K562 (cell line): ENCODE data around the gene PAN2. TPM values are rescaled to one million over a fixed set of nuclear protein-coding genes. Genes with fewer than 3 reads are reported as not detected.
A peak's percentile ranks its signal among the peaks of the same experiment; 100 is the strongest.

Experiments used
- C11orf30 ChIP-seq: fragments of 450-650 bp; IDR thresholded peaks from 2 replicates; pipeline ENCODE4 v1.6.1; 2016; ENCODE audit warnings: low read depth, mild to moderate bottlenecking
- CBX5 ChIP-seq: IDR thresholded peaks from 2 replicates; pipeline ENCODE4 v1.6.1; 2014; ENCODE audit warnings: low read depth, borderline replicate concordance
- EP400 ChIP-seq: fragments of 450-650 bp; IDR thresholded peaks from 2 replicates; pipeline ENCODE4 v1.6.1; 2017; ENCODE audit warnings: antibody characterized with exemption, mild to moderate bottlenecking, moderate library complexity
- GTF2F1 ChIP-seq: IDR thresholded peaks from 2 replicates; pipeline ENCODE4 v1.6.1; 2011; ENCODE audit warnings: low read depth, low read length, improper control_type of control experiment
- HNRNPLL ChIP-seq: fragments of 200-400 bp; formaldehyde crosslinking; IDR thresholded peaks from 2 replicates; pipeline ENCODE4 v1.6.1; 2017; ENCODE audit warnings: low read length, low read depth, mild to moderate bottlenecking; ENCODE audit not compliant: poor library complexity, severe bottlenecking
- KDM1A ChIP-seq, 2 experiments: fragments of 450-650 bp; IDR thresholded peaks; 2 replicates each; pipeline ENCODE4 v1.6.1; 2016; ENCODE audit warnings: mild to moderate bottlenecking in 2 of 2
- NR2F6 ChIP-seq: fragments of 450-650 bp; formaldehyde crosslinking; IDR thresholded peaks from 2 replicates; pipeline ENCODE4 v1.4.0; 2020; ENCODE audit warnings: mild to moderate bottlenecking
- PCBP2 ChIP-seq: fragments of 200-400 bp; formaldehyde crosslinking; IDR thresholded peaks from 2 replicates; pipeline ENCODE4 v1.6.1; 2018; ENCODE audit warnings: low read length, low read depth, mild to moderate bottlenecking, moderate library complexity; ENCODE audit not compliant: poor library complexity, severe bottlenecking
- PML ChIP-seq: IDR thresholded peaks from 2 replicates; pipeline ENCODE4 v1.6.1; 2012; ENCODE audit warnings: low read length, inconsistent platforms
- POLR3A ChIP-seq: IDR thresholded peaks from 2 replicates; pipeline ENCODE4 v1.6.1; 2011; ENCODE audit warnings: borderline replicate concordance, mild to moderate bottlenecking, moderate library complexity; ENCODE audit not compliant: insufficient read length, insufficient read depth; ENCODE audit errors: extremely low read depth
- RBM14 ChIP-seq: fragments of 200-400 bp; formaldehyde crosslinking; IDR thresholded peaks from 2 replicates; pipeline ENCODE4 v1.6.1; 2018; ENCODE audit warnings: low read depth, mild to moderate bottlenecking, low read length, moderate library complexity, borderline replicate concordance; ENCODE audit not compliant: insufficient read depth
- RBM34 ChIP-seq: fragments of 200-400 bp; formaldehyde crosslinking; IDR thresholded peaks from 2 replicates; pipeline ENCODE4 v1.6.1; 2018; ENCODE audit warnings: low read length, borderline replicate concordance; ENCODE audit not compliant: insufficient read depth
- SMARCA4 ChIP-seq: fragments of 450-650 bp; IDR thresholded peaks from 2 replicates; pipeline ENCODE4 v1.6.1; 2016
- TCF7 ChIP-seq: sonication (generic); IDR thresholded peaks from 2 replicates; pipeline ENCODE4 v1.6.1; 2016; ENCODE audit warnings: antibody characterized with exemption, borderline replicate concordance
- TRIM28 ChIP-seq: fragments of 450-650 bp; IDR thresholded peaks from 2 replicates; pipeline ENCODE4 v1.6.1; 2017
- ZNF3 ChIP-seq: fragments of 250-450 bp; sonication (Bioruptor Pico); IDR thresholded peaks from 2 replicates; pipeline ENCODE4 v1.5.0; 2021; ENCODE audit warnings: mild to moderate bottlenecking, moderate library complexity
- polyA plus RNA-seq, 8 experiments: library from polyadenylated mRNA; depleted of rRNA in 4 of 8; stranded (reverse) in 5 of 8; unstranded in 3 of 8; fragments of >200 nt; fragmentation: Nextera tagmentation in 2 of 8; fragmentation: Illumina TruSeq in 1 of 8; extraction: Ambion mirVana in 2 of 8; extraction: Trizol in 1 of 8; gene quantifications; 2 replicates each; pipeline versions ENCODE4 v1.2.1 to v1.2.3, GENCODE V29; 2011 to 2014; ENCODE audit warnings: inconsistent platforms in 1 of 8, missing spikeins in 1 of 8
- total RNA-seq, 7 experiments: library from RNA; depleted of rRNA in 6 of 7; stranded (reverse); fragments of >200 nt in 6 of 7; fragmentation: Illumina TruSeq in 2 of 7; extraction: Trizol in 2 of 7; gene quantifications; 2 replicates each; pipeline versions ENCODE4 v1.2.1 to v1.2.3, GENCODE V29; 2011 to 2021; ENCODE audit warnings: low replicate concordance in 1 of 7
- TF ChIP-seq, protein P1 (sequence below), 2 experiments: fragments of 450-650 bp; conservative IDR thresholded peaks; 2 replicates each; pipeline ENCODE4 v1.6.1; 2017; ENCODE audit warnings: mild to moderate bottlenecking in 2 of 2, moderate library complexity in 2 of 2
- TF ChIP-seq, protein P2 (sequence below): fragments of 250-450 bp; sonication (Bioruptor Pico); IDR thresholded peaks from 2 replicates; pipeline ENCODE4 v1.4.0; 2020
- TF ChIP-seq, protein P3 (sequence below): fragments of 250-450 bp; sonication (Bioruptor Pico); IDR thresholded peaks from 2 replicates; pipeline ENCODE4 v1.9.0; 2021; ENCODE audit warnings: mild to moderate bottlenecking, inconsistent platforms

The PAN2 gene
- total and polyA plus RNA-seq, 9 of the 15 experiments (the other 6 are each of a cell fraction or from before 2014, with no cell fraction given) = 15.0 to 66.1 (median 25.9) TPM

DNA sequence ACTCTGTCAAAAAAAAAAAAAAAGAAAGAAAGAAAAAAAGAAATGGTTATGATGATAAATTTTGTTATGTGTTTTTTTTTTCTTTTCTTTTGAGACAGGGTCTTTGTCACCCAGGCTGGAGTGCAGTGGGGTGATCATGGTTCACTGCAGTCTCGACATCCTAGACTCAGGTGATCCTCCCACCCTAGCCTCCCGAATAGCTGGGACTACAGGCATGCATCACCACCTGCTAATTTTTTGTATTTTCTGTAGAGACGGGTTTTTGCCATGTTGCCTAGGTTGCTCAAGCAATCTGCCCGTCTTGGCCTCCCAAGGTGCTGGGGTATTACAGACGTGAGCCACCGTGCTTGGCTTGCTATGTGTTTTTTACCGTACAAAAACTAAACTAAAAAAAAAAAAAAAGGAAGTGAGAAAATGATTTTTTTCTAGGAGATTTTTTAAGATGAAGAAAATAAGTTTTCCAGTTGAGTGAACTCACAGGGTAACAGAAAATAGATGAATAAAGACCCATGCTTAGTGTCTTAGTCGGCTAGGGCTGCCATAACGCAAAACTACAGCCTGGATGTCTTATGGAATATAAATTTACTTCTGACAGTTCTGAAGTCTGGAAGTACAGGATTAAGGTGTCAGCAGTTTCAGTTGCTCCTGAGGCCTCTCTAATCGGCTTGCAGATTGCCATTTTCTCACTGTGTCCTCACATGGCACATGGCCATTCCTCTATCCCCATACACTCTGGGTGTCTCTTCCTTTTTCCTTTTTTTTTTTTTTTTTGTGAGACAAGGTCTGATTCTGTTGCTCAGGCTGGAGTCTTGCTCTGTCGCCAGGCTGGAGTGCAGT lies 42.0 kb upstream of the PAN2 start (continued):
- TF ChIP-seq, protein P1, sequence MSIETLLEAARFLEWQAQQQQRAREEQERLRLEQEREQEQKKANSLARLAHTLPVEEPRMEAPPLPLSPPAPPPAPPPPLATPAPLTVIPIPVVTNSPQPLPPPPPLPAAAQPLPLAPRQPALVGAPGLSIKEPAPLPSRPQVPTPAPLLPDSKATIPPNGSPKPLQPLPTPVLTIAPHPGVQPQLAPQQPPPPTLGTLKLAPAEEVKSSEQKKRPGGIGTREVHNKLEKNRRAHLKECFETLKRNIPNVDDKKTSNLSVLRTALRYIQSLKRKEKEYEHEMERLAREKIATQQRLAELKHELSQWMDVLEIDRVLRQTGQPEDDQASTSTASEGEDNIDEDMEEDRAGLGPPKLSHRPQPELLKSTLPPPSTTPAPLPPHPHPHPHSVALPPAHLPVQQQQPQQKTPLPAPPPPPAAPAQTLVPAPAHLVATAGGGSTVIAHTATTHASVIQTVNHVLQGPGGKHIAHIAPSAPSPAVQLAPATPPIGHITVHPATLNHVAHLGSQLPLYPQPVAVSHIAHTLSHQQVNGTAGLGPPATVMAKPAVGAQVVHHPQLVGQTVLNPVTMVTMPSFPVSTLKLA (conservative IDR thresholded peaks at IDR 0.05) = 0 out of 4 replicates have a peak, but pooled peaks of 1 of the 2 experiments have one; percentile 31
- no peak for TF ChIP-seq GTF2F1
- no peak for TF ChIP-seq ZNF3 (CRISPR knock-in tag)
- no peak for TF ChIP-seq HNRNPLL
- TF ChIP-seq EP400 = no peak
- TF ChIP-seq RBM14 = no peak
- TF ChIP-seq C11orf30 = peak; percentile 83
- TF ChIP-seq, protein P2, sequence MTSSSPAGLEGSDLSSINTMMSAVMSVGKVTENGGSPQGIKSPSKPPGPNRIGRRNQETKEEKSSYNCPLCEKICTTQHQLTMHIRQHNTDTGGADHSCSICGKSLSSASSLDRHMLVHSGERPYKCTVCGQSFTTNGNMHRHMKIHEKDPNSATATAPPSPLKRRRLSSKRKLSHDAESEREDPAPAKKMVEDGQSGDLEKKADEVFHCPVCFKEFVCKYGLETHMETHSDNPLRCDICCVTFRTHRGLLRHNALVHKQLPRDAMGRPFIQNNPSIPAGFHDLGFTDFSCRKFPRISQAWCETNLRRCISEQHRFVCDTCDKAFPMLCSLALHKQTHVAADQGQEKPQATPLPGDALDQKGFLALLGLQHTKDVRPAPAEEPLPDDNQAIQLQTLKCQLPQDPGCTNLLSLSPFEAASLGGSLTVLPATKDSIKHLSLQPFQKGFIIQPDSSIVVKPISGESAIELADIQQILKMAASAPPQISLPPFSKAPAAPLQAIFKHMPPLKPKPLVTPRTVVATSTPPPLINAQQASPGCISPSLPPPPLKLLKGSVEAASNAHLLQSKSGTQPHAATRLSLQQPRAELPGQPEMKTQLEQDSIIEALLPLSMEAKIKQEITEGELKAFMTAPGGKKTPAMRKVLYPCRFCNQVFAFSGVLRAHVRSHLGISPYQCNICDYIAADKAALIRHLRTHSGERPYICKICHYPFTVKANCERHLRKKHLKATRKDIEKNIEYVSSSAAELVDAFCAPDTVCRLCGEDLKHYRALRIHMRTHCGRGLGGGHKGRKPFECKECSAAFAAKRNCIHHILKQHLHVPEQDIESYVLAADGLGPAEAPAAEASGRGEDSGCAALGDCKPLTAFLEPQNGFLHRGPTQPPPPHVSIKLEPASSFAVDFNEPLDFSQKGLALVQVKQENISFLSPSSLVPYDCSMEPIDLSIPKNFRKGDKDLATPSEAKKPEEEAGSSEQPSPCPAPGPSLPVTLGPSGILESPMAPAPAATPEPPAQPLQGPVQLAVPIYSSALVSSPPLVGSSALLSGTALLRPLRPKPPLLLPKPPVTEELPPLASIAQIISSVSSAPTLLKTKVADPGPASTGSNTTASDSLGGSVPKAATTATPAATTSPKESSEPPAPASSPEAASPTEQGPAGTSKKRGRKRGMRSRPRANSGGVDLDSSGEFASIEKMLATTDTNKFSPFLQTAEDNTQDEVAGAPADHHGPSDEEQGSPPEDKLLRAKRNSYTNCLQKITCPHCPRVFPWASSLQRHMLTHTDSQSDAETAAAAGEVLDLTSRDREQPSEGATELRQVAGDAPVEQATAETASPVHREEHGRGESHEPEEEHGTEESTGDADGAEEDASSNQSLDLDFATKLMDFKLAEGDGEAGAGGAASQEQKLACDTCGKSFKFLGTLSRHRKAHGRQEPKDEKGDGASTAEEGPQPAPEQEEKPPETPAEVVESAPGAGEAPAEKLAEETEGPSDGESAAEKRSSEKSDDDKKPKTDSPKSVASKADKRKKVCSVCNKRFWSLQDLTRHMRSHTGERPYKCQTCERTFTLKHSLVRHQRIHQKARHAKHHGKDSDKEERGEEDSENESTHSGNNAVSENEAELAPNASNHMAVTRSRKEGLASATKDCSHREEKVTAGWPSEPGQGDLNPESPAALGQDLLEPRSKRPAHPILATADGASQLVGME (CRISPR knock-in tag) = no peak
- no peak for TF ChIP-seq TRIM28
- TF ChIP-seq PCBP2 = no peak
- no peak for TF ChIP-seq POLR3A
- peak; percentile 56; the same call in 1 of the 2 replicates for TF ChIP-seq SMARCA4
- TF ChIP-seq, protein P3, sequence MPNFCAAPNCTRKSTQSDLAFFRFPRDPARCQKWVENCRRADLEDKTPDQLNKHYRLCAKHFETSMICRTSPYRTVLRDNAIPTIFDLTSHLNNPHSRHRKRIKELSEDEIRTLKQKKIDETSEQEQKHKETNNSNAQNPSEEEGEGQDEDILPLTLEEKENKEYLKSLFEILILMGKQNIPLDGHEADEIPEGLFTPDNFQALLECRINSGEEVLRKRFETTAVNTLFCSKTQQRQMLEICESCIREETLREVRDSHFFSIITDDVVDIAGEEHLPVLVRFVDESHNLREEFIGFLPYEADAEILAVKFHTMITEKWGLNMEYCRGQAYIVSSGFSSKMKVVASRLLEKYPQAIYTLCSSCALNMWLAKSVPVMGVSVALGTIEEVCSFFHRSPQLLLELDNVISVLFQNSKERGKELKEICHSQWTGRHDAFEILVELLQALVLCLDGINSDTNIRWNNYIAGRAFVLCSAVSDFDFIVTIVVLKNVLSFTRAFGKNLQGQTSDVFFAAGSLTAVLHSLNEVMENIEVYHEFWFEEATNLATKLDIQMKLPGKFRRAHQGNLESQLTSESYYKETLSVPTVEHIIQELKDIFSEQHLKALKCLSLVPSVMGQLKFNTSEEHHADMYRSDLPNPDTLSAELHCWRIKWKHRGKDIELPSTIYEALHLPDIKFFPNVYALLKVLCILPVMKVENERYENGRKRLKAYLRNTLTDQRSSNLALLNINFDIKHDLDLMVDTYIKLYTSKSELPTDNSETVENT (CRISPR knock-in tag) = no peak
- TF ChIP-seq CBX5 = no peak
- TF ChIP-seq RBM34 = no peak
- no peak for TF ChIP-seq KDM1A (IDR thresholded peaks at IDR 0.05)
- TF ChIP-seq TCF7 = no peak
- no peak for TF ChIP-seq NR2F6 (CRISPR knock-in tag)
- TF ChIP-seq PML = no peak
